Hematopoietic multipotent progenitor cell treated with erythropoietin and hydrocortisone succinate and interleukin-3 and kit ligand, for 17 days (in vitro differentiated cells): Measurements from ENCODE around the gene RPL29.

Source experiments
- DNase-seq: peaks from one replicate; pipeline ENCODE4 v3.0.0-alpha.2; 2015; ENCODE audit warnings: low spot score

RPL29 gene

GRCh38 chr3:52025453-52025852, 29.8 kb upstream of the RPL29 start:
- DNase-seq = no peak

GRCh38 chr3:52024765-52025452, 29.2 kb upstream of the RPL29 start:
- DNase-seq = no peak

GRCh38 chr3:52023860-52024764, 28.4 kb upstream of the RPL29 start:
- no peak for DNase-seq

- no peak for DNase-seq
Measured at GRCh38 chr3:52023101-52023770, 27.5 kb upstream of the RPL29 start.

GRCh38 chr3:52022323-52023100, 26.8 kb upstream of the RPL29 start:
- DNase-seq = no peak

- no peak for DNase-seq
Measured at GRCh38 chr3:52021489-52022268, 26.0 kb upstream of the RPL29 start.

GRCh38 chr3:52020796-52021195, 25.1 kb upstream of the RPL29 start:
- no peak for DNase-seq

GRCh38 chr3:52019352-52020080, 23.8 kb upstream of the RPL29 start:
- no peak for DNase-seq

- no peak for DNase-seq
Measured at GRCh38 chr3:52018319-52019000, 22.8 kb upstream of the RPL29 start.

GRCh38 chr3:52017586-52017985, 21.9 kb upstream of the RPL29 start:
- no peak for DNase-seq

GRCh38 chr3:52015438-52016228, 19.9 kb upstream of the RPL29 start:
- DNase-seq = no peak

- no peak for DNase-seq
Measured at GRCh38 chr3:52014613-52015012, 18.9 kb upstream of the RPL29 start.

- DNase-seq = no peak
Measured at GRCh38 chr3:52013802-52014598, 18.3 kb upstream of the RPL29 start.

GRCh38 chr3:52012699-52013098, 17.0 kb upstream of the RPL29 start:
- no peak for DNase-seq

GRCh38 chr3:52010431-52010830, 14.7 kb upstream of the RPL29 start:
- no peak for DNase-seq

GRCh38 chr3:52007291-52007690, 11.6 kb upstream of the RPL29 start:
- no peak for DNase-seq

- DNase-seq = no peak
Measured at GRCh38 chr3:52006820-52007133, 11.1 kb upstream of the RPL29 start.

- DNase-seq = no peak
Measured at GRCh38 chr3:52006017-52006819, 10.5 kb upstream of the RPL29 start.
